Spleen (tissue), 11 donors: Measurements from ENCODE around the gene SLCO2B1. TPM values are rescaled to one million over a fixed set of nuclear protein-coding genes. Genes with fewer than 3 reads are reported as not detected.
A peak's percentile ranks its signal among the peaks of the same experiment; 100 is the strongest.

ENCODE experiments used
- DNase-seq: peaks from one replicate; pipeline ENCODE4 v3.0.0-alpha.2; 2020
- H3K27ac ChIP-seq, 8 donors: fragments of 200-600 bp; sonication (generic) in 7 of 8; 1 replicate in 4 of 8; 2 replicates in 4 of 8; pipeline versions ENCODE4 v1.5.0 to v1.8.0; 2016 to 2021; ENCODE audit warnings: inconsistent platforms in 4 of 8, mild to moderate bottlenecking in 4 of 8, moderate library complexity in 1 of 8
- H3K27me3 ChIP-seq, 7 donors: fragments of 200-600 bp; sonication (generic) in 6 of 7; replicated peaks in 1 of 7; 1 replicate in 4 of 7; 2 replicates in 3 of 7; pipeline versions ENCODE4 v1.5.0 to v1.8.0; 2016 to 2021; ENCODE audit warnings: inconsistent platforms in 3 of 7, mild to moderate bottlenecking in 1 of 7
- H3K36me3 ChIP-seq, 6 donors: fragments of 200-600 bp; sonication (generic) in 5 of 6; 1 replicate in 4 of 6; 2 replicates in 2 of 6; pipeline versions ENCODE4 v1.5.0 to v1.8.0; 2016 to 2021; ENCODE audit warnings: inconsistent platforms in 2 of 6
- H3K4me1 ChIP-seq, 6 donors: fragments of 200-600 bp; sonication (generic) in 5 of 6; 1 replicate in 3 of 6; 2 replicates in 3 of 6; pipeline versions ENCODE4 v1.5.0 to v1.8.0; 2016 to 2021; ENCODE audit warnings: inconsistent platforms in 3 of 6
- H3K4me3 ChIP-seq, 8 donors: fragments of 200-600 bp; sonication (generic) in 7 of 8; 1 replicate in 4 of 8; 2 replicates in 4 of 8; pipeline versions ENCODE4 v1.5.0 to v1.8.0; 2016 to 2021; ENCODE audit warnings: inconsistent platforms in 4 of 8, mild to moderate bottlenecking in 4 of 8, moderate library complexity in 2 of 8
- H3K9me3 ChIP-seq, 8 donors: fragments of 200-600 bp; sonication (generic) in 7 of 8; 1 replicate in 4 of 8; 2 replicates in 4 of 8; pipeline versions ENCODE4 v1.5.0 to v1.8.0; 2016 to 2021; ENCODE audit warnings: inconsistent platforms in 4 of 8
- CTCF ChIP-seq, 11 experiments: fragments of 200-600 bp in 7 of 11; fragments of 450-650 bp in 4 of 11; sonication (generic) in 4 of 11; IDR thresholded peaks in 8 of 11; conservative IDR thresholded peaks in 3 of 11; 1 replicate in 7 of 11; 2 replicates in 4 of 11; pipeline versions ENCODE4 v1.4.0 to v1.8.0; 2016 to 2021; ENCODE audit warnings: antibody characterized with exemption in 11 of 11, inconsistent platforms in 4 of 11, mild to moderate bottlenecking in 1 of 11
- POLR2A ChIP-seq, 3 donors: fragments of 450-650 bp; IDR thresholded peaks; one replicate each; pipeline ENCODE4 v1.5.1; 2017; ENCODE audit warnings: antibody characterized with exemption in 3 of 3, mild to moderate bottlenecking in 1 of 3
- POLR2AphosphoS5 ChIP-seq, 3 donors: sonication (generic); formaldehyde crosslinking; IDR thresholded peaks; one replicate each; pipeline ENCODE4 v1.5.1; 2017; ENCODE audit warnings: antibody characterized with exemption in 3 of 3
- WGBS, 5 donors: extraction: QIAGEN DNeasy Blood & Tissue Kit in 3 of 5; methylation state at CpG; one replicate each; pipeline versions ENCODE4 v1.1.5 to v1.1.7; 2013 to 2018; 5-methylcytosine and 5-hydroxymethylcytosine counted together
- intact Hi-C: fragments of 100-400 bp; cut with DNase I; formaldehyde crosslinking; loops from one replicate; pipeline ENCODE4 v1.15.0; 2023; ENCODE audit warnings: low total_unique reads
- polyA plus RNA-seq, 3 donors: library from polyadenylated mRNA; stranded (reverse); fragments of 200-250 nt; gene quantifications; one replicate each; pipeline ENCODE4 v1.2.1, GENCODE V29; 2013
- total RNA-seq, 7 donors: library from RNA; depleted of rRNA in 3 of 7; stranded (reverse); fragments of >200 nt in 3 of 7; fragmentation: NEBNext Ultra II Directional in 4 of 7; extraction: Animal tissue kit (Norgen Biotek cat#: 25700) in 4 of 7; gene quantifications; one replicate each; pipeline versions ENCODE4 v1.1.0 to v1.2.1, GENCODE V29; 2016 to 2021
- donor health status: healthy with polysubstance abuse.
- donor health status: DM: no; HTN: no; CAD: no; lungs with moderate emphysema.
- donor health status: DM: no; HTN: no; CAD: no.
- donor health status: Bipolar disorder and iron deficiency.
- donor health status: healthy.
- donor health status: DM: no; HTN: no; CAD: no.
- donor health status: DM: yes; HTN: yes; CAD: no.

SLCO2B1 gene
- total and polyA plus RNA-seq, 10 donors, result 10.2 to 307 (median 132) TPM

GRCh38 chr11:75195167-75195962 lies 44.5 kb downstream of the SLCO2B1 start:
- TF ChIP-seq POLR2A (IDR thresholded peaks at IDR 0.05) (no peak), POLR2AphosphoS5 (IDR thresholded peaks at IDR 0.05) (peak in 2 of 3 donors; percentile 28 to 62)
- 41 to 71% (median 65%) methylated on average over 5 to 7 of the region's 7 CpGs for WGBS, 5 donors
- peak overlapping the region in 3 of 8 donors; percentile 22 to 62 (median 44) for H3K27ac ChIP-seq
- peaks cover 0 to 4% (median 0%) of the 10 kb centered on the region in 7 donors for H3K27me3 ChIP-seq
- intact Hi-C loops, result no loop called here
- DNase-seq, result no peak
- H3K36me3 ChIP-seq, result peaks cover 0 to 17% (median 0%) of the 10 kb centered on the region in 6 donors
- peaks cover 0 to 24% (median 10%) of the 10 kb centered on the region in 6 donors for H3K4me1 ChIP-seq
- no peak overlapping the region for H3K4me3 ChIP-seq
- H3K9me3 ChIP-seq, result no peaks in the 10 kb centered on the region

GRCh38 chr11:75196426-75196825 lies 45.5 kb downstream of the SLCO2B1 start:
- intact Hi-C loops, result no loop called here
- Histone ChIP-seq H3K4me1 (peaks cover 0 to 21% (median 10%) of the 10 kb centered on the region in 6 donors), H3K36me3 (peaks cover 0 to 21% (median 0%) of the 10 kb centered on the region in 6 donors), H3K9me3 (no peaks in the 10 kb centered on the region), H3K27ac (peak overlapping the region in 1 of 8 donors; percentile 62), H3K4me3 (no peak overlapping the region), H3K27me3 (peaks cover 0 to 4% (median 0%) of the 10 kb centered on the region in 7 donors)
- 73 to 89% (median 86%) methylated on average over 7 to 8 of the region's 8 CpGs for WGBS, 5 donors
- TF ChIP-seq CTCF (IDR thresholded peaks at IDR 0.05 in 8 of 11, conservative IDR thresholded peaks at IDR 0.05 in 3 of 11) (no peak), POLR2AphosphoS5 (IDR thresholded peaks at IDR 0.05) (peak in 2 of 3 donors; percentile 11 to 51)
- DNase-seq, result no peak

GRCh38 chr11:75197512-75198277 lies 46.8 kb downstream of the SLCO2B1 start:
- 75 to 93% (median 87%) methylated on average over 4 of the region's 4 CpGs for WGBS, 5 donors
- DNase-seq, result no peak
- intact Hi-C loops, result no loop called here
- Histone ChIP-seq H3K4me3 (no peak overlapping the region), H3K4me1 (peaks cover 0 to 21% (median 10%) of the 10 kb centered on the region in 6 donors), H3K36me3 (peaks cover 0 to 27% (median 0%) of the 10 kb centered on the region in 6 donors), H3K27me3 (peaks cover 0 to 4% (median 0%) of the 10 kb centered on the region in 7 donors), H3K27ac (no peak overlapping the region), H3K9me3 (no peaks in the 10 kb centered on the region)
- TF ChIP-seq POLR2A (IDR thresholded peaks at IDR 0.05) (no peak), POLR2AphosphoS5 (IDR thresholded peaks at IDR 0.05) (no peak), CTCF (IDR thresholded peaks at IDR 0.05 in 8 of 11, conservative IDR thresholded peaks at IDR 0.05 in 3 of 11) (no peak)

GRCh38 chr11:75198278-75198973 lies 47.5 kb downstream of the SLCO2B1 start:
- Histone ChIP-seq H3K36me3 (peaks cover 0 to 32% (median 0%) of the 10 kb centered on the region in 6 donors), H3K4me3 (no peak overlapping the region), H3K27ac (no peak overlapping the region), H3K27me3 (no peaks in the 10 kb centered on the region), H3K9me3 (no peaks in the 10 kb centered on the region), H3K4me1 (peaks cover 0 to 21% (median 10%) of the 10 kb centered on the region in 6 donors)
- 85 to 95% (median 91%) methylated on average over 7 of the region's 7 CpGs for WGBS, 5 donors
- intact Hi-C loops, result no loop called here
- DNase-seq, result no peak
- TF ChIP-seq CTCF (IDR thresholded peaks at IDR 0.05 in 8 of 11, conservative IDR thresholded peaks at IDR 0.05 in 3 of 11) (no peak), POLR2AphosphoS5 (IDR thresholded peaks at IDR 0.05) (peak in 1 of 3 donors; percentile 2), POLR2A (IDR thresholded peaks at IDR 0.05) (no peak)
